Measurements from ENCODE around the gene ETS1. TPM values are rescaled to one million over a fixed set of nuclear protein-coding genes. Genes with fewer than 3 reads are reported as not detected.
A peak's percentile ranks its signal among the peaks of the same experiment; 100 is the strongest.

The ETS1 gene
- total RNA-seq, 6 experiments from 2014 or later, result 14.2 to 37.2 (median 23.3) TPM

GRCh38 chr11:128627666-128628324 is 40.4 kb upstream of the ETS1 start:
- intact Hi-C loops (cut with DNase I), result no loop called here
- peaks cover 0 to 48% (median 20%) of the 10 kb centered on the region in 4 donors for H3K4me1 ChIP-seq
- 79% methylated on average over 6 of the region's 7 CpGs for WGBS (ENCODE audit: insufficient coverage, low coverage, low lambda C conversion rate, missing lambda C conversion rate)
- TF ChIP-seq CTCF (IDR thresholded peaks at IDR 0.05), result no peak
- TF ChIP-seq POLR2A (IDR thresholded peaks at IDR 0.05), result no peak
- no peaks in the 10 kb centered on the region for H3K9me3 ChIP-seq
- H3K27me3 ChIP-seq, result no peaks in the 10 kb centered on the region
- no peak overlapping the region for H3K27ac ChIP-seq
- no peaks in the 10 kb centered on the region for H3K36me3 ChIP-seq
- ATAC-seq (no peak), DNase-seq (no peak)
- no peak overlapping the region for H3K4me3 ChIP-seq

DNA sequence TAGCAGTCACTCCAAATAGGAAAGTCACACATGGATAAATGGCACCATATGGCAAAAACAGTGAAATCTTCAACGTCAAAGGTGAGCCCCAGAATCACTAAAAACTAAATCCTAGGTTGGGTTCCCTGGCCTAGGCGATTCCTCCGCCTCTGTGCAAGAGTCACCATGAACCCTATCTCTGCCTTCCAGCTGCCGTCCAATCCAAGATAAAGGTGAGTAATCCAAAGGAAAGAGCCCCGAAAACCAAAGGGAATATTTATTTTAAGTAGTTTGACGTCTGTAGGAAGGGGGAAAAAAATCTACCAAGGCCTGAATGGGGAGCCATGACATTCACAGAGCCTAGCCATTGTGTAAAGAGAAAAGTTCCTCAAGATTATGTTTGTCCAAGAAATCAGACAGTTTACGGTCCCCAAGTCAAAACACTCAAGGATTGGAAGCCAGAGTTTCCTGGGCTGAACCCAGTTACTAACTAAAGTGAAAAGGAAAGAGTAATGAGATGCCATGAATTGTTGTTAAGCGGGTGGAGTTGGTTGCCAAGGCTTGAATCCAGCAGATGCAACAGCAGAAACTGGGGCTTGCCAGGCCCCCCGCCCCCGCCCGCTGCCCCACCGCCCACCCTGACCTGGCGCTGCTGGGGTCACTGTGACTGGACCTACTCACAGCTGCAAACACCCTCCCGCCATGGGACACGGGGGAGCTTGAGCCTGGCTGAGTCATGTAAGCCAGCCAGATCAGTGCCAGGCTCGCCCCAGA is 39.7 kb upstream of the ETS1 start:
- peaks cover 0 to 48% (median 20%) of the 10 kb centered on the region in 4 donors for H3K4me1 ChIP-seq
- 83% methylated on average over 3 of the region's 16 CpGs for WGBS (ENCODE audit: insufficient coverage, low coverage, low lambda C conversion rate, missing lambda C conversion rate)
- H3K9me3 ChIP-seq, result no peaks in the 10 kb centered on the region
- peak overlapping the region in 1 of 3 donors; percentile 4 for H3K27ac ChIP-seq
- intact Hi-C loops (cut with DNase I), result no loop called here
- ATAC-seq (no peak), DNase-seq (no peak)
- no peaks in the 10 kb centered on the region for H3K27me3 ChIP-seq
- TF ChIP-seq POLR2A (IDR thresholded peaks at IDR 0.05) (no peak), CTCF (IDR thresholded peaks at IDR 0.05) (no peak)
- no peak overlapping the region for H3K4me3 ChIP-seq
- no peaks in the 10 kb centered on the region for H3K36me3 ChIP-seq

DNA sequence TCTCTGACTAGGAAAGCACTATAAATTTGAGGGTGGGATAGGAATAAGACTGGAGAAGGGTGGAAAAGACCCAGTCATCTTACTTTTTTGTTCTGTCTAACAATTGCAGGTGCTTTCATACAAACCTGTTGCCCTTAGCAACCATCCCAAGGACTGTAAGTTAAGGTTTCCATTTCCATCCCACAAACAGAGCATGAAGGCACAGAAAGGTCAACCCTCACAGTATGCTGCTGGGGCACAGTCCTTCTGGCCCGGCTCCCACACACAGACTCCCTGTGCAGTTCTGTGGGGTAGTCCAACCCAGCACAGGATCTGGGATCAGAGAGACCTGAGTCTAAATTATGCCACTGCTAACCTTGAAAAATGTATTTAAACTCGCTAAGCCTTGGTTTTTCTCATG is 38.4 kb upstream of the ETS1 start:
- no peaks in the 10 kb centered on the region for H3K27me3 ChIP-seq
- WGBS (ENCODE audit: insufficient coverage, low coverage, low lambda C conversion rate, missing lambda C conversion rate), result 42% methylated on average over 2 of the region's 2 CpGs
- no peak overlapping the region for H3K4me3 ChIP-seq
- H3K36me3 ChIP-seq, result no peaks in the 10 kb centered on the region
- no peak for TF ChIP-seq POLR2A (IDR thresholded peaks at IDR 0.05)
- TF ChIP-seq CTCF (IDR thresholded peaks at IDR 0.05), result no peak
- intact Hi-C loops (cut with DNase I), result no loop called here
- peak overlapping the region; percentile 36 to 83 (median 42) for H3K27ac ChIP-seq
- peaks cover 0 to 45% (median 20%) of the 10 kb centered on the region in 4 donors for H3K4me1 ChIP-seq
- H3K9me3 ChIP-seq, result no peaks in the 10 kb centered on the region
- peak; percentile 47 to 76 (median 66) for ATAC-seq
- DNase-seq, result peak; percentile 62 to 84 (median 83)

DNA sequence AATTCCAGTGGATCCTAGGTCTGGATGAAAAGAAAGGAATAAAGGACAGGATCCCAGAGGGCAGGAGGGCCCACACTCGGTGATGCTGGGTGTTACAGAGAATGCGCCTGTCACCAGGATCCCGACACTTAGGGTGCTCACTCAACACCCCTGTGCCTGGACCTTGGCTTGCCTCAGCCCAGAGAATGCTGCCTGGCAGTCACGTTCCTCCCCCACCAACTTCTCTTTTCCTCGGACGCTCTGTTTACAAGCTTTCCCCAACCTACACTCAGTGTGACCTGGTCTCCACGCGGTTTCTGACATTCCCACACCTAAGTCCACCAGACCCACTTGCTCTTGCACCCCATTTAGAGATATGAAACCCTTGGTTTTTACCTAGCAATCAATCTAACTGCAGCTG is 38.0 kb upstream of the ETS1 start:
- peak in 2 of 4 donors; percentile 16 to 26 for ATAC-seq
- no peak overlapping the region for H3K4me3 ChIP-seq
- peaks cover 0 to 41% (median 17%) of the 10 kb centered on the region in 4 donors for H3K4me1 ChIP-seq
- WGBS (ENCODE audit: insufficient coverage, low coverage, low lambda C conversion rate, missing lambda C conversion rate), result 49% methylated on average over 8 of the region's 8 CpGs
- no peaks in the 10 kb centered on the region for H3K27me3 ChIP-seq
- no peaks in the 10 kb centered on the region for H3K9me3 ChIP-seq
- intact Hi-C loops (cut with DNase I), result no loop called here
- peak overlapping the region; percentile 32 to 83 (median 42) for H3K27ac ChIP-seq
- no peaks in the 10 kb centered on the region for H3K36me3 ChIP-seq
- DNase-seq, result no peak
- no peak for TF ChIP-seq POLR2A (IDR thresholded peaks at IDR 0.05)
- TF ChIP-seq CTCF (IDR thresholded peaks at IDR 0.05), result no peak
